ENCODE data around the gene SLC35B2.

SLC35B2 gene

GRCh38 chr6:44270526-44271405 lies 13.4 kb upstream of the SLC35B2 start:
- Histone ChIP-seq H3K9ac (ENCODE audit: insufficient read length, low read depth) (peak overlapping the region; percentile 4), H3K4me3 (ENCODE audit: insufficient read length, low read depth) (peak overlapping the region; percentile 11)

GRCh38 chr6:44269921-44270525 lies 12.7 kb upstream of the SLC35B2 start, which contains the start of gene TMEM151B:
Gene TMEM151B (plus strand): TSS chr6:44270450. CDS start chr6:44270743, 293 bp downstream.
- no peak for DNase-seq (ENCODE audit: low read depth, low spot score)
- no peak for TF ChIP-seq YY1 (IDR thresholded peaks at IDR 0.05; ENCODE audit: insufficient read depth, insufficient read length)
- TF ChIP-seq SUZ12 (IDR thresholded peaks at IDR 0.05; ENCODE audit: extremely low read depth, insufficient read depth, insufficient read length), result no peak
- no peak for TF ChIP-seq ZNF274 (IDR thresholded peaks at IDR 0.05; ENCODE audit: low read depth, low read length)
- Histone ChIP-seq H3K4me1 (ENCODE audit: insufficient read depth, insufficient read length) (peaks cover 7% of the 10 kb centered on the region), H3K36me3 (ENCODE audit: insufficient read depth, insufficient read length, low read length) (no peaks in the 10 kb centered on the region), H3K27me3 (ENCODE audit: insufficient read depth, insufficient read length) (peaks cover 27% of the 10 kb centered on the region), H3K9me3 (ENCODE audit: insufficient read depth, low read length) (no peaks in the 10 kb centered on the region), H3K9ac (ENCODE audit: insufficient read length, low read depth) (peak within 1 kb of the TSS; percentile 21), H3K4me3 (ENCODE audit: insufficient read length, low read depth) (peak within 1 kb of the TSS; percentile 18)

More at GRCh38 chr6:44270526-44271405, 13.4 kb upstream of the SLC35B2 start:
- TF ChIP-seq ZNF274 (IDR thresholded peaks at IDR 0.05; ENCODE audit: low read depth, low read length) (no peak), YY1 (IDR thresholded peaks at IDR 0.05; ENCODE audit: insufficient read depth, insufficient read length) (no peak), SUZ12 (IDR thresholded peaks at IDR 0.05; ENCODE audit: extremely low read depth, insufficient read depth, insufficient read length) (no peak)
- Histone ChIP-seq H3K9me3 (ENCODE audit: insufficient read depth, low read length) (no peaks in the 10 kb centered on the region), H3K27me3 (ENCODE audit: insufficient read depth, insufficient read length) (peaks cover 27% of the 10 kb centered on the region), H3K4me1 (ENCODE audit: insufficient read depth, insufficient read length) (peaks cover 7% of the 10 kb centered on the region), H3K36me3 (ENCODE audit: insufficient read depth, insufficient read length, low read length) (no peaks in the 10 kb centered on the region)
- no peak for DNase-seq (ENCODE audit: low read depth, low spot score)

GRCh38 chr6:44269178-44269920 lies 12.0 kb upstream of the SLC35B2 start:
- peaks cover 27% of the 10 kb centered on the region for H3K27me3 ChIP-seq (ENCODE audit: insufficient read depth, insufficient read length)
- no peak overlapping the region for H3K4me3 ChIP-seq (ENCODE audit: insufficient read length, low read depth)
- peak overlapping the region; percentile 21 for H3K9ac ChIP-seq (ENCODE audit: insufficient read length, low read depth)
- peaks cover 8% of the 10 kb centered on the region for H3K4me1 ChIP-seq (ENCODE audit: insufficient read depth, insufficient read length)
- no peak for DNase-seq (ENCODE audit: low read depth, low spot score)
- no peaks in the 10 kb centered on the region for H3K9me3 ChIP-seq (ENCODE audit: insufficient read depth, low read length)
- TF ChIP-seq YY1 (IDR thresholded peaks at IDR 0.05; ENCODE audit: insufficient read depth, insufficient read length) (no peak), SUZ12 (IDR thresholded peaks at IDR 0.05; ENCODE audit: extremely low read depth, insufficient read depth, insufficient read length) (no peak)
- H3K36me3 ChIP-seq (ENCODE audit: insufficient read depth, insufficient read length, low read length), result no peaks in the 10 kb centered on the region

GRCh38 chr6:44268095-44268628 lies 10.8 kb upstream of the SLC35B2 start:
- no peak for TF ChIP-seq ZNF274 (IDR thresholded peaks at IDR 0.05; ENCODE audit: low read depth, low read length)
- no peaks in the 10 kb centered on the region for H3K36me3 ChIP-seq (ENCODE audit: insufficient read depth, insufficient read length, low read length)
- DNase-seq (ENCODE audit: low read depth, low spot score), result peak; percentile 64
- no peak overlapping the region for H3K4me3 ChIP-seq (ENCODE audit: insufficient read length, low read depth)
- no peaks in the 10 kb centered on the region for H3K9me3 ChIP-seq (ENCODE audit: insufficient read depth, low read length)
- peaks cover 18% of the 10 kb centered on the region for H3K4me1 ChIP-seq (ENCODE audit: insufficient read depth, insufficient read length)
- H3K27me3 ChIP-seq (ENCODE audit: insufficient read depth, insufficient read length), result peaks cover 27% of the 10 kb centered on the region
- H3K9ac ChIP-seq (ENCODE audit: insufficient read length, low read depth), result no peak overlapping the region

- no peak overlapping the region for H3K4me3 ChIP-seq (ENCODE audit: insufficient read length, low read depth)
- H3K9me3 ChIP-seq (ENCODE audit: insufficient read depth, low read length), result no peaks in the 10 kb centered on the region
- H3K27me3 ChIP-seq (ENCODE audit: insufficient read depth, insufficient read length), result peaks cover 27% of the 10 kb centered on the region
- H3K4me1 ChIP-seq (ENCODE audit: insufficient read depth, insufficient read length), result peaks cover 25% of the 10 kb centered on the region
- H3K9ac ChIP-seq (ENCODE audit: insufficient read length, low read depth), result no peak overlapping the region
- no peak for DNase-seq (ENCODE audit: low read depth, low spot score)
- TF ChIP-seq ZNF274 (IDR thresholded peaks at IDR 0.05; ENCODE audit: low read depth, low read length) (no peak), SUZ12 (IDR thresholded peaks at IDR 0.05; ENCODE audit: extremely low read depth, insufficient read depth, insufficient read length) (no peak), YY1 (IDR thresholded peaks at IDR 0.05; ENCODE audit: insufficient read depth, insufficient read length) (no peak)
- H3K36me3 ChIP-seq (ENCODE audit: insufficient read depth, insufficient read length, low read length), result peaks cover 6% of the 10 kb centered on the region
These were observed 9.9 kb upstream of the SLC35B2 start for GRCh38 chr6:44267252-44267651.

- H3K36me3 ChIP-seq (ENCODE audit: insufficient read depth, insufficient read length, low read length), result peaks cover 15% of the 10 kb centered on the region
- no peaks in the 10 kb centered on the region for H3K9me3 ChIP-seq (ENCODE audit: insufficient read depth, low read length)
- H3K4me3 ChIP-seq (ENCODE audit: insufficient read length, low read depth), result no peak overlapping the region
- no peak overlapping the region for H3K9ac ChIP-seq (ENCODE audit: insufficient read length, low read depth)
- H3K4me1 ChIP-seq (ENCODE audit: insufficient read depth, insufficient read length), result peaks cover 27% of the 10 kb centered on the region
- TF ChIP-seq YY1 (IDR thresholded peaks at IDR 0.05; ENCODE audit: insufficient read depth, insufficient read length) (no peak), ZNF274 (IDR thresholded peaks at IDR 0.05; ENCODE audit: low read depth, low read length) (no peak), SUZ12 (IDR thresholded peaks at IDR 0.05; ENCODE audit: extremely low read depth, insufficient read depth, insufficient read length) (no peak)
- DNase-seq (ENCODE audit: low read depth, low spot score), result no peak
- peaks cover 27% of the 10 kb centered on the region for H3K27me3 ChIP-seq (ENCODE audit: insufficient read depth, insufficient read length)
These were observed 9.0 kb upstream of the SLC35B2 start for GRCh38 chr6:44266347-44266746.
